OCI-LY7 (cell line): ENCODE results near the gene KAT7.

Source experiments
- CTCF ChIP-seq: fragments of 200-600 bp; sonication (generic); conservative IDR thresholded peaks from 2 replicates; pipeline ENCODE4 v1.5.1; 2014; ENCODE audit warnings: mild to moderate bottlenecking, antibody characterized with exemption, low read length, moderate library complexity, mixed read lengths
- EZH2phosphoT487 ChIP-seq: fragments of 200-600 bp; sonication (generic); IDR thresholded peaks from 2 replicates; pipeline ENCODE4 v1.6.1; 2018; ENCODE audit warnings: low read depth, borderline replicate concordance, mild to moderate bottlenecking, mixed run types, antibody characterized with exemption, low read length, moderate library complexity, mixed read lengths

GRCh38 chr17:49739641-49740271 is 48.7 kb upstream of the KAT7 start:
- TF ChIP-seq CTCF = no peak
- no peak for TF ChIP-seq EZH2phosphoT487
